Measurements from ENCODE around the gene FERMT3.

The FERMT3 gene

DNA sequence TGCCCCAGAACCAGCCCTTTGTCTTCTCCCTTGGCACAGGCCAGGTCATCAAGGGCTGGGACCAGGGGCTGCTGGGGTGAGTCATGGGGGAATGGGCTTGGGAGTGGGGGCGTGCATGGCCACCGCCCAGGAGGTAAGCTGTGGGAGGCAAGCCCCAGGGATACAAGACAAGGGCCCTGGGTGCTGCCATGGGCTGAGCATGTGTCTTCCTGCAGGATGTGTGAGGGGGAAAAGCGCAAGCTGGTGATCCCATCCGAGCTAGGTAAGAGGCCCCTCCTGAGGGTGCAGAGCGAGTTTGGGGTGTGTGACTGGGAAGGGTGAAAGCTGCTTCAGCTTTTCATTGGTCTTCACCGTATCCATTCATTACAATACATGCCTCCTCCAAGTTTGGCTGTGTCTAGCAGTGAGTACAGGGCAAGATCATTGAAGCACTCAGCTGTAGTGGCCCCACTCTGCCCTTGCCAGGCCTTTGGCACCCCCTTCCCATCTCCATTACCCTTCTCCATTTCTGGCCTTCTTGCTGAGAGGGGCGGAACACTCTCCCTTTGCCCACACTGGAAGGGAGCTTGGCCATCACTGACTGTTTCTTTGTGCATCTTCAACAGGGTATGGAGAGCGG, 36.8 kb downstream of the FERMT3 start:
- peak overlapping the region in 17 of 21 experiments; percentile 12 to 99 (median 97) for H3K27ac ChIP-seq
- no peak overlapping the region for H3K4me3 ChIP-seq

DNA sequence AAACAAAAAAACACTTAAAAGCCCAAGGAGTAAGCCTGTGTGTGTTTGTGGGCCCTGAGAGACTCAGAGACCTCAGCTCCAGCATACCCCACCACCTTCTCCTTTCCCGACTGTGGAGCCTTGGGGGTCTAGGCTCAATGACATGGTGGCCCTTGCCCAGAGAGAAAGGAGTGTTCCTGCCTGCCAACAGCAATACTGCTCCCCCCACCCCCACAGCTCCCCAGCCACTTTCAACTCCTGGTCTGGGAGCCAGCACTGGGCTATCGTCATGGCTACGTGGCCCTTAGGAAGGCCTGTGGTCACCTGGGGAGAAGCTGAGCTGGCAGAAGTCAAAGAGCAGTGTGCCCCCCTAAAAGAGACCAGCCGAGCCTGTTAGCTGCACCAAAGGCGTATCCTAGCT, 37.6 kb downstream of the FERMT3 start:
- peak overlapping the region in 11 of 21 experiments; percentile 12 to 97 (median 93) for H3K27ac ChIP-seq
- no peak overlapping the region for H3K4me3 ChIP-seq

DNA sequence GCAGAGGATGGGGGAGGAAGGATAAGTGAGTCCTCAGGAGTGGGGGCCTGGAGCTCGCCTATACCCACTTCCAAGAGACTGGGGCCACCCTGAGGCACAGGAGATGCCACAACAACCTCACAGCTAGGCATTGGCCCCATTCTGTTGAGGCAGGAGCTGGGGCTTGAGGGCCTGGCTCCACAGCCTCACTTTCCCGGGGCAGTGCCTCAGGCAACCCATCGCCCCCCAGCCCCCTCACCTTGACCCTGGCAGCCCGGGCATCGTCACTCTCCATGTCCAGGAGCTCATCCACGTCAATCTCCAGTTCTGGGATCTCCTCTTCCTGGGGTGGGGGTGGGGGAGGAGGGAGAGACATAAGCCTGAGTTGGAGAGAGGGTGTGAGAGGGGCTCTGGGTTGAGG, 38.4 kb downstream of the FERMT3 start:
- peak overlapping the region; percentile 84 to 98 (median 92) for H3K27ac ChIP-seq
- H3K4me3 ChIP-seq, result peak overlapping the region; percentile 55 to 80 (median 69)

DNA sequence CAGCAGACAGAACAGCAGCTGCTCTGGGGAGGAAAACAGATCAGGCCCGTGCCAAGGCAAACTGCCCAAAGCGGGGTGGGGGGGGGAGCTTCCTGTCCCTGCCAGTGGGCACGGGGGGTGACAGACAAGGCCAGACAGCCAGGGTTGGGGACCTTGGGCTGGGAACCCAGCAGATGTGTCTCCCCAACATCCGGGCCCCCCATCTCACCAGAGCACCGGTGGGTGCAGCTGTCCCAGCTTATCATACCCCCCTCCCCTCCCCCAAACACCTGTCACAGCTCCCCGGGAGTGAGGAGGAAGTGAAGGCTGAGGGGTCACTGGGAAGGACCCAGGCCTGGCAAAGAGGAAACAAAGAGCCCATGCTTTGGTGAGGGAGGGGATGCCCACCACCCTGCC, 38.9 kb downstream of the FERMT3 start:
- Histone ChIP-seq H3K27ac (peak overlapping the region; percentile 84 to 98 (median 92)), H3K4me3 (peak overlapping the region; percentile 55 to 80 (median 69))

DNA sequence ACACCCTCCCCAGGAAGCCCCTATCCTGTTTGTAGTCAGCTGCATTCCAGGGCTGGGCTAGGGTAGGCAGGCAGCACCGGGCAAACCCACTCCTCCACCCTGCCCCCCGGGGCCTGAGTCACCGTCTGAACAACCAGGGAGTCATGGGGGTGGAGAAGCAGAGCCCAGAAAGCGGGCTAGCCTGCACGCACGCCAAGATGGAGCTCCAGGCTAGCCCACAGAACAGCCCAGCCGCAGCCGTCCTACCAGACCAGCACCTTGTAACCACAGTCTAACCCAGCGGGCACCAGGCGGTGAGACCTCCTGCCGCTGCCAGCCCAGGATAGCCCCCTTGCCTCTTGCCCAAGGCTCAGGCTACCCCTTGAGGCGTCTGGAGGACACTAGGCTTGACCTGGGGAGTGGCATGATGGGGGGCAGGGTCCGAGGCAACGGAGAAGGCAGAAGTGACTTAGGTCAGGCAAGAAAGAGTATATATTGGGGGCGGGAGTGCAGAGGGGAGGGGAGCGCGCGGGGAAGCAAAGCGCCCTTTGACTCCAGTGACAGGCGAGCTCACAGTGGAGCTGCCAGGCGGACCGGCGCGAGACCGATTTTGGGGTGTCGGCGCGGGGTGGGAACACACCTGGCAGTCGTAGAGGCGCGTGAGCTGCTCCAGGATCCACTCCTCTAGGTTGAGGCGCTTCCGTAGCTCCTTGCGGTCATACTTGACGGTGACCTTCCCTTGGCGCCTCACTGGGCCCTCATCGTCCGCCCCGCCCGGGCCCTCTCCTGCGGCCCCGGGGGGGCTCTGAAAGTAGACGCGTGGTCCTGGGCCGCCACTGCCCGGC, 39.5 kb downstream of the FERMT3 start:
- H3K4me3 ChIP-seq, result peak overlapping the region; percentile 55 to 80 (median 69)
- peak overlapping the region; percentile 84 to 98 (median 92) for H3K27ac ChIP-seq

DNA sequence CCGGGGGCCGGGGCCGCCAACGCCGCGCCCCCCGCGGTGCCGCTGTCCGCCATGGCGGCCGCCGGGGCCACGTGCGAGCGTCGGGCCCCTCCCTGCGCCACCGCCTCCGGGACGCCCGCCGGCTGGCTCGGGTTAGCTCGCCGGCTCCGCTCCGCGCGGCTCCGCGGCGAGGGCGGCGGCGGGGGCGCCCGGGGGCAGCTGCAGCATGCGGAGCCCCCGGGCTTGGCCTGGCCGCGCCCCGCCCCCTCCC, 40.0 kb downstream of the FERMT3 start:
- H3K27ac ChIP-seq, result peak overlapping the region; percentile 84 to 98 (median 92)
- H3K4me3 ChIP-seq, result peak overlapping the region; percentile 55 to 80 (median 69)

DNA sequence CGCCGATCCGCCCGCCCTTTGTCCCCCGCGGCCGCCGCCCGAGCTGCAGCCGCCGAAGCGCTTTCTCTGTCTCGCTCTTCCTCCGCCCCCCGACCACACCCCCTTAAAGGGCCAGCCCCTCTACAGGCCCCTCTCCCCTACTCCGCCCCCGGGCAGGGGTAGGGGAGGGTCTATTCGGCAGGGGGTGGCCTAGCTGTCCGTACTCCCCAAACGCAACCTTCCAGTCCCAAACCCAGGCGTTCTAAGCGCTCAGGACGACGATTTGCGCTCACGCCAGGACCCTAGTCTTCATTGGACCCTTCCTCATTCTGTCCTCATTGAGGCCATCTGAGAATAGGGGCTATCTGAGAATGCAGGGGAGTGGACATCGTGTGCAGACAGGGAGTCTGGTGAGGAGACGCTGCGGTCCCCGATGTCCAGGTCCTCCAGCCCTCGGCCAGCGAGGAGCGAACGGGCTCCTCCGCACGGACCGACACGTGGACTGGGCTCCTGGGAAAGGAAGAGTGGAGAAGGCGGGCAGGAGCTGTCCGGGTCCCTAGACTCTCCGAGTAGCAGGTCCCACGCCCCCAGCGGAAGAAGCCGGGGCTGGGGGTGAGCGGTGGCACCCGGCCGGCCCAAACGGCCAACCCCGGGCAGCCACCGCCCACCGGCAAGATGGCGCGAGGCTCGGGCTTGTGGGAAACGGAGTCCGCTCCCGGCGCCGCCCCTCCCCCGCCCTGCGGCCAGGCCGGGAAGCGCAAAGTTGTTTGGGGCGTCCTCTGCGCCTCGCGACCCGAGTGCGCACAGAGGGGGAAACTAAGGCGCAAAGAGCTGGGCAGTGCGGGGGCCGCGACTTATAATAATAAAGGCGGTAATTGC, 40.6 kb downstream of the FERMT3 start, which contains the start of gene PPP1R14B:
Gene PPP1R14B, minus strand, starts transcription at position 73 of the 858 bp plus-strand sequence. CDS start 270 bp downstream, outside the sequence.
- peak within 1 kb of the TSS; percentile 55 to 80 (median 69) for H3K4me3 ChIP-seq
- peak within 1 kb of the TSS; percentile 84 to 98 (median 92) for H3K27ac ChIP-seq

DNA sequence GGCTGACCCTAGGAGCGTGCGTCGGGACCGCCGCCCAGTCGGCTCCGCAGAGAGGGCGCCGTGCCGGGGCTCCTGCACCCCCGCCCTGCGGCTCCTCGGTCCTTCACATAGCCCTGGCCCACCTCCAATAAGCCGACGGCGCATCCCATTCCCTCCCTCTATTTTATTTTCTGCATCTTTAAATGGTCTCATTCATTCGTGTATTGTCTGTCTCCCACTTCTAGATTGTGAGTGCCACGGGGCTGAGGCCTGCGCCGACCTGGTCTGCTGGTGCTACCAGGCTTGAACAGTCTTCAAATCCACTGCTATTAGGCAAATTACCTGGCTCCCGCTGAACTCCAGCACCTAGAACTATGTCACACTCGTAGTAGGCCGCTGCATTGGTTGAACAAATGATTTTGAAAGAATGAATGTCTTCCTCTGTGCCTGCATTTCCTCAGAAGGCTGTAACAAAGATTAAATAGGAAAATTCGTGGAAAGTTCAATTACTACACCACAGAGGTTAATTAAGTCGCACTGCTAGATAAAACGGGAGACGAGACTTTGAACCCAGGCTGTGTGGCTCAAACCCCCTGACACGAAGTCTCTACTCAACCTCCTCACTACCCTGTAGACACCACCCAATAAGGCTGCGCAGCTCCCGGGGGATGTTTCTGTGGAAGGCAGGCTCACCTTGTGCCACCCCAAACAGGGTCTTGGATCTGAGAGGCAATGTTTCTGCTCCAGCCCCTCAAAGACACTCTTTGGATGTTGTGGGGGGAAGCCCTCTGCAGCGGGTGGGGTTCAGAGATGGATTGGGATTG, 41.4 kb downstream of the FERMT3 start:
- peak overlapping the region; percentile 43 to 80 (median 69) for H3K4me3 ChIP-seq
- peak overlapping the region in 19 of 21 experiments; percentile 66 to 97 (median 87) for H3K27ac ChIP-seq

DNA sequence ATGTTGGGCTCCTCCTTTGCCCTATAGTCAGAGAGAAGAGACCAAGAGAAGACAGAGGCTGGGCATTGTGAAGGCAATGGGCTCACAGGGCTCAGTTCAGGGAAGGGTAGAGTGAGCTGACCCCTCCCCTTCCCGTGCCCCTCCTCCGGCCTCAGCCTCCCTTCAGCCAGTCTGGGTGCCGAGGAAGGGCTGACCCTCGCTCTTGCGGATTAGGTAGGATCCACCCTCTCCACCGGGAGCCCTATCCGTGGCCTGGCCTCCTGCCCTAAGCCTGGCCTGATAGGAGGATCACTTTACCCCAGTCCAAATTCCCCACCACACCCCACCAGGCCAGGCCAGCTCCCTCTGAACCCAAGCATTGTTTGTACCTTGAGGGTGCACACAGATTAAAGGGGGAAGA, 42.1 kb downstream of the FERMT3 start:
- Histone ChIP-seq H3K27ac (no peak overlapping the region), H3K4me3 (no peak overlapping the region)

DNA sequence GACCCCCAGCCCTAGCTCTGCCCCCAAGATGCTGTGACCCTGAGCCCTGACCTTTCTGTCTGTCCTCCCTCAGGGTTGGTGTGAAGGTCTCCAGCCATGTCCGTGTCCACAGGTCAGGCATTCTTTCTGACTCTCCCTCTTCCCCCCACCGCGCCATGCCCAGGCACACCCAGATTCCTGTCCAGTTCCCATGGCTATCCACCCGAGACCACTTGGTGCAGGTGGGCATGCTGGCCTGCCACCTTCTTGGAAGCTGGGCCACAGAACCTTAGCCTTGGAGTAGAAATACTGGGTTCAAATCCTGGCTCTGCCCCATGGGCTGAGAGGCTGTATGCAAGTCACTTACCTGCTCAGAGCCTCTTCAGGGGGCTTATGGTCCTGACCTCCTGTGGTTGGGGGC, 42.5 kb downstream of the FERMT3 start:
- Histone ChIP-seq H3K4me3 (no peak overlapping the region), H3K27ac (no peak overlapping the region)

DNA sequence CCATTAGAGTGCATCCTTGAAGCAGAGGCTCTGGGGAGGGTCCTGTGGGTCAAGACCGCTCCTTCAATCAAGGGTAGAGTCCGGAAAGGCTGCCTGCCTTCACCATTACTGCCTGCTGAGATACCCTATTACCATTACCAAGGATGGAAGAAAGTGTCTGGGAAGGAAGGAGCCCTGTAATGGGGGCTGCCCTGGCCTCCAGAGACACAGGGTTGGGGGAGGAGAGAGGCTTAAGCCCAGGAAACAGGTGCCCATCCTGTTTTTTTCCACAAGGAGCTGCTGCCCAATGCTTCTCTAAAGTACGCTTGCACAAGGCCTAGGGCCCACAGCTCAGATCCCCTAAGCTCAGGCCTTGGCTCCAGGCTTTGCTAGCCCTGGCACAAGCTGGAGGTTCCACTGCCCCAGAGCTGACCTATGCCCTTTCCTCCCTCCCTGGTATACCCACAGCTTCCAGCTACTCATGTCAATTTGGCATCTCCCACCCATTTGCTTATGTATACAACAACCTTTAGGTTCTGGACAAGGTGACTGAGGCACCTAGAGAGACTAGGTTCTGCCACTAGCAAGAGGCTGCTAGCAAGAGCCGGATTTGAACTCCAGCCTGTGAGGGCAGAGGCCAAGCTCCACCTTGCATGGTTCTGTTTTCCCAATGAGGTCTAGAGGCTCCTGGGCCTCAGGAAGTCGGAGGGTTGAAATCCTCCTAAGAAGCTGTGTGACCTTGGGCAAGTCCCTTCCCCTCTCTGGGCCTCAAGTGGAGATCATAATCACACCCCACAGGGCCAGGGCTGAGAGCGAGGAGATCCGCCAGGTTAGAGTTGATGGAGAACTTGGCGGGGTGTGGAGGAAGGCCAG, 43.3 kb downstream of the FERMT3 start:
- no peak overlapping the region for H3K27ac ChIP-seq
- no peak overlapping the region for H3K4me3 ChIP-seq

DNA sequence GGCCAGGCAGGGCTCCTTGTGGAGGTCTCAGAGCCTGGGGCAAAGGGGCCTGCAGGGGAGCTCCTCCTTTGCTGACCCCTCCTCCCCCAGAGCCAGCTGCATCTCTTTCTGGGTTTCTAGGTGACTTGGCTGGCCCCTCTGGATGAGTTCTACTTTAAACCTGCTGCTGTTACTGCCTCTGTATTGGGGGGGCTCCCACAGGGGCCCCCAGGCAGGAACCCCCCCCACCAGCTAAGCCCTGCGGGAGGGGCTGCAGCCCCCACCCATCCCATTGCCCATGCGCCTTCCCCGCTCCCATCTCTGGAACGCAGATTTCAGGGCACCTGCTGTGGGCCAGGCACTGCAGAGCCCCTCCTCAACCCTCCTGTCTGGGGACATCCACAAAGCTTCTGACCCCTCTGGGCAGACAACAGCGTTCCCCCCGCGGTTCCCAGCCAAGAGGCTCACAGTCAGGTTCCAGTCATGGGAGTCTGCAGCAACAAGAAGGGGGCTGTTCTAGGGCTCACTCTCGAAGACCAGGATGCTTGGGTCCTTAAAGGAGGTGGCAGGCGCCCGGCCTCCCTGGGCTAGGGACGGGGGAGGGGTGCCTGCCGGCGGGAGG, 44.0 kb downstream of the FERMT3 start:
- peak overlapping the region in 6 of 7 experiments; percentile 55 to 91 (median 78) for H3K4me3 ChIP-seq
- H3K27ac ChIP-seq, result peak overlapping the region in 10 of 21 experiments; percentile 8 to 85 (median 68)

DNA sequence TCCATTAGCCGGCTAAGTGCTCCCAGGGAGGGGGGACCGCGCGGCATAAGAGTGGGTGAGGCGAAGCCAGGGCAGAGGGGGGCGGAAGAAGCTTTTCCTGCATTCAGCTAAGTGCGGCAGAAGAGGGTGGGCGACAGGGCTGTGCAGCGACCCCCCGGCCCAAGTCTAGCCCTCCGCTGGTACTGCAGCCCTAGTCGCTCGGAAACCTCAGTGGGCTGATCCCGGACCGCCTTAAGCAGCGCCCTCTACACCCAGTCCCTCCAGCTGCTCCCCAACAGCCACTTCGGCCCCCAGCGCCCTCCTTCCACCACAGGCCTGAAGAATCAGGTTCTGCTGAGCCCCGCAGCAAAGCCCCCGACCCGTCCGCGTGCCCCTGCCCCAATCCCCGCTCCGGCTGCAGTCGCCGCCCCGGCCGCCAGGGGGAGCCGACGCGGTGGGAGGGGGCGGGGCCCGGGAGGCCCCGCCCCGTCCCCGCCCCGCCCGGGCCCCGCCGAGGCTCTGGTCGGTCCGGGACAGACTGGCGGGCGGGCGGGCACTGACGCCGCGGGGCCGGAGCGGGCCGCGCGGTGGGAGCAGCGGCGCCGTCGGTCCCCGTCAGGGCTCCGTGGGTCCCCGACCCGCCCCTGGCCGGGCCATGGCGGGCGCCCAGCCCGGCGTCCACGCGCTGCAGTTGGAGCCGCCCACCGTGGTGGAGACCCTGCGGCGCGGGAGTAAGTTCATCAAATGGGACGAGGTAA, 44.7 kb downstream of the FERMT3 start, which contains the start of gene PLCB3:
Gene PLCB3, plus strand, starts transcription at position 515 of the 737 bp plus-strand sequence. Its CDS starts 120 bp downstream, at position 635.
- Histone ChIP-seq H3K27ac (peak within 1 kb of the TSS; percentile 11 to 90 (median 80)), H3K4me3 (peak within 1 kb of the TSS; percentile 55 to 91 (median 70))

DNA sequence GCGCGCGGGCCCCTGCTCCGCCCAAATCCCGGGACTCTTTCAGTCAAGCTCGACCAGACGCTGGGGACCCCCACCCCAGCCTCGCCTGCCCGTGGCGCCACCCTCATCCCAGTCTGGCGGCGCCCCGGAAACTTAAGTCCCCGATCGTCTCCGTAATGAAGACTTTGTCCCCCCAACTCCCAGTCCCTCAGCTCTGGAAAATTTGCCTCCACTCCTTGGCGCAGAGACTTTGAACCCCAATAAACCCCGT, 45.2 kb downstream of the FERMT3 start:
- H3K27ac ChIP-seq, result peak overlapping the region; percentile 11 to 90 (median 80)
- peak overlapping the region; percentile 55 to 91 (median 70) for H3K4me3 ChIP-seq

DNA sequence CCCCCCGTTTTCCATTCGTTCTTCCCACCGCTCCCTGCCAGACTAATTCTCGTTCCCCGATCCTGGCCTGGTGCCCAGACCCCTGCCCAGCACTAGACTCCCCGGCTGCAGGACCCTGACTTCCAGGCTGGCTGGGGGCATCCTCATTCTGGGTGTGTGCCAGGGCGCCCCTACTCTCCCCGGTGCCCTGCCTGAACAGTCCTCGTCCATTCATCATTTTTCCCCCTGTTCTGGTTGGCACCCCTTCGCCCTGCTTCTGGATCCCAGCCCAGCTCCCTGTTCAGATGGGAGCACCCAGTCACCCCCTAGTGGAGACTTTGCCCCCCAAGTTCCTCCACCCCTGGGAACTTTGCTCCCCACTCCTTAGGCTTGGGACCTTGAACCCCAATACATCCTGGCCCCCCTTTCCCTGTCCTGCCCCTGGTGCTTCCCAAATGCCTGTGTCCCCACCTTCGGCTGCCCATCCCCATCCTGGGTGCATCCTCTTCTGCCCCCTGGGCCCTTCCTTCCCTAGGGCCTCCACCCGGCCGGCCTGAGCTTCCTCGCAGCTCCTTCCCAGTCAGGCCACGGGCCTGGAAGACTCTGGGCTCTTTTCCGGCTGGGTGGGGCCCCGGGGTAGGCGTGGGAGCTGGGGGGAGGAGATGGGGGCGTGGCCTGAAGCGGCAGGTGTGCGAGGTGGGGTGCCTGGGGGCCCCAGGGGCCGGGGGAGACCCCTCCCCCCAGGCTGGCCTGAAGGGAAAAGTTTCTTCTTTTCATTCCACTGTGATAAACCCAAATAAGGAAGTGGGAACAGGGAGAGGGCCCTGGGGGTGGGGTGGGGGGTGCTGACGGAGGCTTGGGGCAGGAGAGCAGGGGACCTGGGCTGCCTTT, 45.7 kb downstream of the FERMT3 start:
- Histone ChIP-seq H3K4me3 (peak overlapping the region; percentile 55 to 91 (median 70)), H3K27ac (peak overlapping the region; percentile 11 to 90 (median 80))

DNA sequence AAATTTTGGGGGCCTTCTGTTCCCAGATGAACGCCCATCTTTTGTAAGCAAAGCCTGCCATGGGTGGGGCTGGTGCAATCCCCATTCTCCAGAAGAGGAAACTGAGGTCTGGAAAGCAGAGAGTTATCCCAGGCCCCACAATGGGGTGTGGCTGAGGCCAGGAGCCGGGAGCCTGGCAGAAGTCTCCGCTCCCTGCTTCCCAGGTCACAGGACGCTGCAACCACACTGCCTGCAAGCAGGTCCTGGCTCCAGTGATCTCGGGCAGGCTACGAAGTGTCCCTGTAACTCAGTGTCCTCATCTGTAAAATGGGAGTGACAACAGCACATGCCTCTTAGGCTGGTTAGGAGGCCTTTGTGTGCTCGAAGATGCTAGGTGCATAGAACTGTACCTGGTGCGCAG, 46.5 kb downstream of the FERMT3 start:
- Histone ChIP-seq H3K27ac (peak overlapping the region in 5 of 21 experiments; percentile 68 to 87 (median 79)), H3K4me3 (peak overlapping the region in 3 of 7 experiments; percentile 63 to 87 (median 67))
